Measurements from ENCODE around the gene FMNL2.
"Not testable (repeated sequence)": the region's sequence is repeated elsewhere in the genome, so short reads cannot be mapped to it uniquely, and the experiment has no call there.

The FMNL2 gene

GRCh38 chr2:152376968-152377367 is 42.0 kb downstream of the FMNL2 start:
- DNase-seq = no peak

GRCh38 chr2:152379089-152379488 is 44.1 kb downstream of the FMNL2 start:
- DNase-seq = no peak

DNA sequence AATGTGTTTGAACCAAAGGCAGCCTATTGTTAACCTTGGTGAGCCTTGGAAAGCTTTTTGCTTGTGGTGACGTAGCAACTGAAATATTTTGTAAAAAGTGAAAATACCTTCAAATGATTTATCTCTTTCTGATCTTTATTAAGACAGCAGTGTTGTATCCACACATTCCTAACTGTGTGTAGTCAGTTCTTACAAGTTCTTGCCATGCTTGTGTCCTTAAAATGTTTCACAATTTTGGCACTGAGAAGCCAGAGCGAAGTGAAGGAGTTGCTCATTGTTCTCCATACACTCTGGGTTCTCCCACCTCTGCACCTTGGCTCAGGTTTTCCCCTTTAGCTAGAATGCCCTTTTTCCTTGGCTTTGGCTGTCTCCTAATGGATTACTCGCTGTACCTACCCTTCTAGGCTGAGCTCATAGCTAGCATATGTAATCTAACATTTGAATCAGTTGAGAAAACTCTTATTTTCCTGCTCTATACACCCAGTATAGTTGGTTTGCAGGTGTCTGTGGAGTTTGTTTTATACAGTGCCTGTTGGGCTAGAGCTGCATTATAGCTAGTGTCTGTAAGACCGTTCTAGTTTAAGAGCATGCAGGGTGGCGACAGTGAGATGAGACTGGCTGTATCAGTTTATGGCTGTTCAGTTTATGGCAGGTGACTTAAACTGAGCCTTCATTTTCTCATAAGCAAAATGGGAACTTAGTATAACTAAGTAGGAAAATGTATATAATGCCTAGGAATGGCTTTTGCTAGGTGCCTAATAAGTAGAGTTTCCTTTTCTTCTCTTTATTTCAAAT is 45.5 kb downstream of the FMNL2 start:
- no peak for DNase-seq

DNA sequence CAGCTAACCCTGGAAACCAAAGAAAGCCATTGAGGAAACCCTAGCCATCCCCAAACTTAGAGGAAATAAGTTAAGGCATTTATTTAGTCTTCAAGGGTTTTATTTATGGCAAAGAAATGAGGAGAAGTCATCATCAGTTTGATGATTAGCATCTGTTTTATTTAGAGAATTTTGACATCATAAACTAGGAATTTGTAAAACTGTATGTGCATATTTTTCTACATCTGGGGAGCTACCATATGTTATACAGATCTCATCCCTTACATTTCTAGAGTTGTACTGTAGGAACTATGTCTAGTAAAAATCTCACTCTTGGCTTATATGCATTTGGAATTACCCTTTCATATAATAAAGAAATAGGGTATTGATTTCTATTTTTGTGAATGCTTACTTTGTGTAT is 48.7 kb downstream of the FMNL2 start:
- no peak for DNase-seq

GRCh38 chr2:152384992-152385391 is 50.0 kb downstream of the FMNL2 start:
- DNase-seq = no peak

DNA sequence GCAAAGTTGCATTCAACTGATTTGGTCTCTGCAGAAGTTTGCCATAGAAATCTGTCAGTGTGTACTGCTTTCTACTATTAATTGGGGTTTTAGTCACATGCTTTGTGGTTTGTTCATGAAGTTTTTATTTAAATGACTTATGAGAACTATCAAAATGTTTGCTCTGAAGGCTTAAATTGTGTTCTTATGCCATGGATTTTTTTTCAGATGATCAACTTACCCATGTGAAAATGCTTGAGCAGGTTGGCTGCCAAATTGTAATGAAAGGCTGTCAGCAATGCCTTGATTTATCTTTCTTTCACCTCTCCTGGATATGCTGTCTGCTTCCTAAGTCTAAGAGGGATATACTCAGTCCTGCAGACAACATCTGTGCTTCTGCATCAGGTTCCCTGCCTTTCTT is 50.7 kb downstream of the FMNL2 start:
- DNase-seq = no peak

DNA sequence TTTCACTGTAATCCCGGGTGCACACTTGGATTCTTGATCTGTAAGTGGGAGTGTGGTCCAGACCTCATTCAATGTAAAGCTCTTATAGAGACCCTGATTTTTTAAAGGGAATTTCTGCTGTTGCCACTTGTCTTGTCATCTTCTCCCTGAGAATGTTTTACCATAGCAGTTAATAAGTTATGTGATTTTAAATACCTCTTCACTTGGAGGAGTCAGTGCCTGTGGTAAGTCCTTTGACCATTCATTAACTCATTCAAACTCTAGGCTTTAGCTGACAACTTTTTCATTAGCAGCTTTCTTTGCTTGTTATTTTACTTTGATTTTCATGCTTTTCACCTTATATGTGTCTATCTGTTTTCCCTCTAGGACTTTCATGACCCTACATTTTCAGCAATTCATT is 51.3 kb downstream of the FMNL2 start:
- no peak for DNase-seq

GRCh38 chr2:152387041-152387440 is 52.1 kb downstream of the FMNL2 start:
- no peak for DNase-seq

DNA sequence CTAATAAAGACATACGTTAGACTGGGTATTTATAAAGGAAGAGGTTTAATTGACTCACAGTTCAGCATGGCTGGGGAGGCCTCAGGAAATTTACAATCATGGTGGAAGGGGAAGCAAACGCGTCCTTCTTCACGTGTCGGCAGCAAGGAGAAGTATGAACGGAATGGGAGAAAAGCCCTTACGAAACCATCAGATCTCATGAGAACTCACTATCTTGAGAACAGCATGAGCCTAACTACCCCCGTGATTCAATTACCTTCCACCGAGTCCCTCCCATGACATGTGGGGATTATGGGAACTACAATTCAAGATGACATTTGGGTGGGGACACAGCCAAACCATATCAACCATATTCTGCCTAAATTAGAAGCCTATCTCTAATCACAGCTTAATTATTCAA is 53.3 kb downstream of the FMNL2 start:
- not testable (repeated sequence) for DNase-seq

DNA sequence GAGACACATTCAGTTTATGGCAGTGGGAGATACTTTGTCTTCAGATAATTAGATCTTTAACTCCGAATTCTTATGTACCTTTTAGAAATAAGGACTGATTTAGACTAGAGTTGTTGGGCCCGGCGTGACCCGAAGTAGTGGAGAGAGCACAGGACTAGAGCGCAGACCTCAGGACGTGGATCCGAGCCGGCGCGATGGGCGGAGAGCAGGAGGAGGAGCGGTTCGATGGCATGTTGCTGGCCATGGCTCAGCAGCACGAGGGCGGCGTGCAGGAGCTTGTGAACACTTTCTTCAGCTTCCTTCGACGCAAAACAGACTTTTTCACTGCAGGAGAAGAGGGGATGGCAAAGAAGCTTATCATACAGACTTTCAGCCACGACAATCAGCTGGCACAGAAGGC is 54.5 kb downstream of the FMNL2 start:
- DNase-seq = no peak

DNA sequence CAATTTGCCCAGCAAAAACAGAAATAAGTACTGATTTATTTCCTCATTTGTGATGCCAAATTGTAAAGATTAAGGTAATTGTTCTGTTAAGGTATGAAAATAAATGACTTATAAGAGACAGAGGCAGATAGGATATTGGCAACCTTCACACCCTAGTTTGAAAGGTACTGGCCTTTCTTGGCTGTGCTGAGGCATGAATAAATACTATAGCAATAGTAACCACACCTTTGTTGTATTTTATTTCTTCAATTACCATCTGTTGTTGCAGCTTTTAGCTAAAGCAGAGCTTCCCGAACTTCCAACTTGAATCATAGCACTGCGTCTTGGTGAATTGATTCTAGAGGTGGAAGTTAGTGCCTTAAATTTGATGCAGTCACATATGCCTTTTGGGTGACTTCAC is 55.9 kb downstream of the FMNL2 start:
- DNase-seq = no peak

GRCh38 chr2:152391318-152391717 is 56.3 kb downstream of the FMNL2 start:
- no peak for DNase-seq

DNA sequence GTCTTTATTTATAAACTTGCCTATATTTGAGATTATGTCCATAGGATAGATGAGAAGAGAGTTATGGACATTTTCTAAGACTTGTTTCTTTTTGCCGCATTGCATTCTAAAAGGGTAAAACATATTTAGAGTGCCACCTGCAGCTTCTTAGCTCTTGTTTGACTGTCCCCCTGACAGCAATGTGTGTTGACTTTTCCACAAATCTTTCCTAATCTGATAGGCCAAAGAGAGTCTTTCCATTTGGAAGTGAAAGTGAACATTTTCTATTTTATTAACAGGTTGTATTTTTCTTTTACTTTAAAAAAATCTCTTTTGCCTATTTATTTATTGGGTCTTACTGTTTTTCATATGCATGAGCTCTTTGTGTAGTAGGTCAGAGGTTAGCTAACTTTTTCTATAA is 58.4 kb downstream of the FMNL2 start:
- no peak for DNase-seq

DNA sequence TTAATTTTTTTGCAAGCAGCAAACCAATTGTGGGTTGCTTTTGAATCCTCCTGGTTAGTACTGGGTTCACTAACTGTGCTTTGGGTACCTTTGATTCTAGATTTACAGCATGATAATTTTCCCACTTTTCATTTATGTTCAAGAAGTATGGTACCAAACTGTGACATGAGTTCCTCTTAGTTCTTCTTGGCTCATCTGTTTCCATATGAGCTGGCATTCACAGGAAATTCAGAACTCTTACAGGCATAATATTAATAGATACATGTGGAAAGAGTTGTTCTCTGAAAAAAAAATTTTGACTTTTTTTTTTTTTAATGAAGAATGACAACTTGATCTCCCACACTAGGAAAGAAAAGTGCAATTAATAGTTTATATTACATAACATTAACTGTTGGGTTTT is 59.4 kb downstream of the FMNL2 start:
- no peak for DNase-seq

GRCh38 chr2:152395103-152395502 is 60.1 kb downstream of the FMNL2 start:
- no peak for DNase-seq

- no peak for DNase-seq
Observed at GRCh38 chr2:152395572-152395971, 60.6 kb downstream of the FMNL2 start.

DNA sequence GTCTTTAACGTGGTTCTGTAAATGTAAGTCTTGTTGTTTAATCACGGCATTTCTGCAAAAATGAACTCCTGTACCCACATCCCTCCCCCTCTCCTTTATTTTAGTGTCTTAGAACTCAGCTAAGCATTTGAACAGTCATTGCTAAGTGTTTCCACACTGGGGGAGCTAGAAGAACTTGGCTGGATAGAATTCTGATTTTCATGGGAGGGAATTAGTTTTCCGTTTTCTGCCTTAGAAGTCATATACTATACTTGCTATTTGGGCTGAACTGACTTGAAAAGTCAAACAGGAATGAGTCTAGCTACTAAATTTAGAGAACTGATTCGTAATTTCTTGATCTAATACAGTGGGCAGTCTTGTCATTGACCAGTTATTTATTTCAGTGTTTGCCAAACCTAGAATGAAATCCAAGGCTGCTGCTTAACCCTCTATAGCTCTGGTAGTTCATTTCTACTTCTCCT is 61.1 kb downstream of the FMNL2 start:
- no peak for DNase-seq

GRCh38 chr2:152396763-152397162 is 61.8 kb downstream of the FMNL2 start:
- no peak for DNase-seq

DNA sequence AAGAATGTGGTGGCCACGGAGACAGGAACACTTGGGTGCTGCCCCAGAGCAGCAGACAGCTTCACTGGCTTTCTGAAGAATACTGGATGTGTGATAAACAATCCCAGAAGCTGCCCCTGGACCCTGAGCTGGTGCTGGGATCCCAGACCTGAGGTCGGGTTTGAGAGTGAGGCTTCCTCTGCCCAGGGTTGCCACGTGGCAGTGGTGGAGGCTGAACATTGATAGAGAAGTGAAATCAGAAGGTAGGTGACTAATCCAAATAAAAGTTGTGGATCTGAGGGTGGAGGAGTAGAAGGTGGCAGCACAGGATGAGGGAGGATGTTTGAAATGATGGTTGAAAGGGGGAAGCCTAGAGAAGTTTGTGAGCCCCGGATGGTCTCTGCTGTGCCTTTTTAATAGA is 64.0 kb downstream of the FMNL2 start:
- DNase-seq = no peak

GRCh38 chr2:152400607-152401214 is 65.7 kb downstream of the FMNL2 start:
- no peak for DNase-seq

DNA sequence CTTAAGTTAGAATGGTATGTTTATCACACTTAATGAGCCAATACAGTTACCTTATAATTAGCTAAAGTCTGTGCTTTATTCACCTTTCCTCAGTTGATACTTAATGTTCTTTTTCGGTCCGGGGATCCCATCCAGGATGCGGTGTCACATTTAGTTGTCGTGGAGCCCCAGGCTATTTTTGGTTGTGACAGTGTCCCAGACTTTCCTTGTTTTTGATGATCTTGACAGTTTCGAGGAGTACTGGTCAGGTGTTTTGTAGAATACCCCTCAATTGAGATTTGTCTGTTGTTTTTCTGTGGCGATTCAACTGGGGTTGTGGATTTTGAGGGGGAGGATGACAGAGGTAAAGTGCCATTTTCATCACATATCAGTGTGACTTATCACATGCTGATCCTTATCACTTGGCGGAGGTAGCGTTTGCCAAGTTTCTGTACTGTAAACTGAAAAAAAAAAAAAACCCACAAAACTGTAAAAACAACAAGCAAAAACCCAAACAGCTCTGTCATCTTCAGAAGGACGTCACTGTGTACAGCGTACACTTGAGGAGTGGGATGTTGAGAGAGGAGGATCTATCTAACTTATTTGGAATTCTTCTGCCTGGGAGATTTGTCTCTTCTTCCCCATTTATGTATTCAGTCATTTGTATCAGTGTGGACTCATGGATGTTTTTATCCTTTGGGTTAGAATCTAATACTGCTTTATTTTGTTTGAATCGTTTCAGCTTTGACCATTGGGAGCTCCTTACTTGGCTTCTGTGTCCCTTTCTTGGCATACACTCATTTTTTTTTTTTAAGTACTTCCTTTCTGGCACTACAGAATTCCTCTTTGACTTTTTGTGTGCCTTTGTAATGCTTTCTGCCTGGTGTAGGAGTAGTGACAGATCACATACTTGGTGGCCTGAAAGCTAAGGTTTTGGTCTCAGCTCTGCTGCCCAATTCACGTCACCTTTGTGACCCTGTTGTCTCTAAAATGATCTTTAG is 68.1 kb downstream of the FMNL2 start:
- no peak for DNase-seq

DNA sequence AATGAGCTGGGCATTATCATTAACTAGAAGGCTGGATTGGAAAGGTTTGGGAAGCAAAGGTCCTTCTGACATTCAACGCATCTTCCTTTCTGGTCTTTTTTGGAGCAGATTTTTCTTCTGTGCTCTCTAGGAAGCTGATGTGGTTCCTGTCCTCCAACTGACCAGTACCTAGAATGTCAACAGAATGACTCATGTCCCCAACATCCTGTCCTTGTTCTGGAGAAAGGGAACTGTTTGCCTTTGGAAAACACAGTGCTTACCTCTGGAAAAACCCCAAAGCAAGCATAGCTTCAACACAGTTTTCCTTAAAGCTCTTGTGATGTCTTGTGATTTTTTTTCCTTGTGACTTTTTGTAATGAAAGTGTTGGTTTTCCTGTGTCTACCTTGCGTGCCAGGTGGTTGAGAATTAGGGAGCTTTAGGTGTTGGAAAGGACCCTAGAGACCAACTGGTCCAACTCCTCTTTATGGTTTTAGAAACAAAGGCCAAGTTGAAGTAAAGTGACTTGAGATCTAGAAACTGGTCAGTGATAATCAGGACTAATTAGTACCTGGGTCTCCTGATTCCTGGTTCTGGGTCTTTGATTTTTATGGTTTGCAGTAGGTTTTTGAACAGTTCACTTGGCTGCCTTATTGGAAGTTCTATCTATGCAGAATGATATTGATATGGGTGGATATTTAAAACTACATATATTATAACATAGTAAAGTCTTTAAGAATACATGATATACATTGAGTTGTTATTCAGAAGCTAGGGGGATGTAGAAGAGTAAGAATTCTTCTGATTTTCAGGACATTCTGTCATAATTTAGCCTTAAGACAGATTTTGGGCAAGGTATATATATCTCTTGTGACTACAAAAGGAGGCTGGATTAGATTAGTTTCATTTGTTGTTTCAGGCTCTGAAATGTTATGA is 70.5 kb downstream of the FMNL2 start:
- no peak for DNase-seq
